ENCODE data around the gene RWDD1.
A peak's percentile ranks its signal among the peaks of the same experiment; 100 is the strongest.

RWDD1 gene

GRCh38 chr6:116615937-116616736 lies 44.8 kb downstream of the RWDD1 start, which contains the start of gene RSPH4A:
RSPH4A (plus strand) TSS chr6:116616479; CDS start chr6:116616624, 145 bp downstream.
- peak; percentile 6; the same call in 1 of the 2 replicates for TF ChIP-seq CTCF (conservative IDR thresholded peaks at IDR 0.05)
- peak within 1 kb of the TSS; percentile 68 for H3K27ac ChIP-seq

- TF ChIP-seq CTCF (conservative IDR thresholded peaks at IDR 0.05), result 0 out of 2 replicates have a peak, but pooled peaks have one; percentile 3
- H3K27ac ChIP-seq, result no peak overlapping the region
Observed at GRCh38 chr6:116616737-116617053, 45.4 kb downstream of the RWDD1 start.

- TF ChIP-seq CTCF (conservative IDR thresholded peaks at IDR 0.05), result no peak
- H3K27ac ChIP-seq, result no peak overlapping the region
Observed at GRCh38 chr6:116624036-116624805, 52.9 kb downstream of the RWDD1 start.

GRCh38 chr6:116625872-116626271 lies 54.6 kb downstream of the RWDD1 start:
- TF ChIP-seq CTCF (conservative IDR thresholded peaks at IDR 0.05), result no peak

GRCh38 chr6:116629563-116629981 lies 58.3 kb downstream of the RWDD1 start:
- no peak for TF ChIP-seq CTCF (conservative IDR thresholded peaks at IDR 0.05)
- H3K27ac ChIP-seq, result 0 out of 2 replicates have a peak overlapping the region, but pooled peaks have one; percentile 84

More at GRCh38 chr6:116625872-116626271, 54.6 kb downstream of the RWDD1 start:
- H3K27ac ChIP-seq, result no peak overlapping the region

- peak overlapping the region; percentile 84 for H3K27ac ChIP-seq
- TF ChIP-seq CTCF (conservative IDR thresholded peaks at IDR 0.05), result no peak
Observed at GRCh38 chr6:116631379-116631990, 60.2 kb downstream of the RWDD1 start.

GRCh38 chr6:116633685-116634084 lies 62.4 kb downstream of the RWDD1 start:
- H3K27ac ChIP-seq, result peak overlapping the region; percentile 84
- peak; percentile 40; the same call in 1 of the 2 replicates for TF ChIP-seq CTCF (conservative IDR thresholded peaks at IDR 0.05)

Measured in VCaP (cell line).